Stomach (tissue), 9 donors: ENCODE data around the gene KRTAP5-7. TPM values are rescaled to one million over a fixed set of nuclear protein-coding genes. Genes with fewer than 3 reads are reported as not detected.

Experiments
- DNase-seq, 2 donors: peaks; one replicate each; pipeline versions ENCODE4 v3.0.0 to v3.0.0-alpha.2; 2013 to 2019
- H3K27ac ChIP-seq, 5 donors: fragments of 200-600 bp in 4 of 5; sonication (generic) in 4 of 5; one replicate each; pipeline ENCODE4 v1.5.1; 2013 to 2019; ENCODE audit warnings: mild to moderate bottlenecking in 1 of 5, moderate library complexity in 1 of 5
- H3K27me3 ChIP-seq, 3 donors: fragments of 200-600 bp; sonication (generic); one replicate each; pipeline ENCODE4 v1.5.1; 2017 to 2019; ENCODE audit warnings: mixed run types in 1 of 3
- H3K36me3 ChIP-seq, 4 donors: fragments of 200-600 bp; sonication (generic); 1 replicate in 3 of 4; 2 replicates in 1 of 4; pipeline ENCODE4 v1.5.1; 2016 to 2019
- H3K4me1 ChIP-seq, 4 donors: fragments of 200-600 bp; sonication (generic); one replicate each; pipeline ENCODE4 v1.5.1; 2016 to 2019
- H3K4me3 ChIP-seq, 4 donors: fragments of 200-600 bp; sonication (generic) in 3 of 4; one replicate each; pipeline ENCODE4 v1.5.1; 2016 to 2019; ENCODE audit warnings: mild to moderate bottlenecking in 1 of 4
- H3K9me3 ChIP-seq, 4 donors: fragments of 200-600 bp; sonication (generic); one replicate each; pipeline ENCODE4 v1.5.1; 2016 to 2019
- EP300 ChIP-seq: sonication (generic); formaldehyde crosslinking; IDR thresholded peaks from one replicate; pipeline ENCODE4 v1.6.1; 2017; ENCODE audit warnings: antibody characterized with exemption
- POLR2A ChIP-seq, 4 donors: fragments of 450-650 bp; IDR thresholded peaks; one replicate each; pipeline ENCODE4 v1.6.1; 2016; ENCODE audit warnings: antibody characterized with exemption in 4 of 4, control low read depth in 2 of 4, mild to moderate bottlenecking in 1 of 4, moderate library complexity in 1 of 4
- POLR2AphosphoS5 ChIP-seq, 3 donors: sonication (generic); formaldehyde crosslinking; IDR thresholded peaks; one replicate each; pipeline ENCODE4 v1.6.1; 2016; ENCODE audit warnings: antibody characterized with exemption in 3 of 3
- WGBS, 5 donors: extraction: QIAGEN DNeasy Blood & Tissue Kit in 3 of 5; methylation state at CpG; one replicate each; pipeline versions ENCODE4 v1.1.5 to v1.1.7; 2013 to 2018; 5-methylcytosine and 5-hydroxymethylcytosine counted together
- intact Hi-C: fragments of 100-400 bp; cut with DNase I; formaldehyde crosslinking; loops from one replicate; pipeline ENCODE4 v1.15.1; 2023; ENCODE audit warnings: low total_unique reads
- polyA plus RNA-seq, 3 donors: library from polyadenylated mRNA; stranded (reverse); fragments of 200-250 nt; gene quantifications; one replicate each; pipeline ENCODE4 v1.2.3, GENCODE V29; 2013
- total RNA-seq, 5 donors: library from RNA; depleted of rRNA; stranded (reverse); fragments of >200 nt; gene quantifications; one replicate each; pipeline versions ENCODE4 v1.1.0 to v1.2.3, GENCODE V29; 2014 to 2016
- TF ChIP-seq, protein P1 (sequence below), 7 experiments: fragments of 450-650 bp in 4 of 7; fragments of 200-600 bp in 3 of 7; sonication (generic) in 3 of 7; IDR thresholded peaks; one replicate each; pipeline ENCODE4 v1.5.1; 2016 to 2019; ENCODE audit warnings: antibody characterized with exemption in 7 of 7, control low read depth in 2 of 7, mild to moderate bottlenecking in 1 of 7
- donor health status: healthy with polysubstance abuse.
- donor health status: Bipolar disorder and iron deficiency.
- donor health status: healthy.

The KRTAP5-7 gene
- total and polyA plus RNA-seq, 8 donors, result 0.10 to 4.8 TPM; not detected in 6

DNA sequence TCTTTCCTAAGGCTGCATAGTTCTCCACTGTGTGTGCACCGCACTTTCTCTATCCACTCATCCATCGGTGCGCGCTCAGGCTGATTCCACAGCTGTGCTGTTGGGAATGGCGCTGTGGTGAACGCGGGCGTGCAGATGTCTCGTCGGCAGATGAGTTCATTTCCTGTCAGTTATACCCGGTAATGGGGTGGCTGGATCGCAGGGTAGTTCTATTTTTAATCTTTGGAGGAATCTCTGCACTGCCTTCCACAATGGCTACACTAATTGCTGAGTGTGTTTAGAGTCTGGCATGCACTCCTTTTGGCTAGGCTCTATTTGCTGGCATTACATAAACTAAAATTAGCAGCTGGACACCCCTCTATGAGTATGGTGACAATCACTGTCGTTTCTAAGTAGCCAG, 27.9 kb upstream of the KRTAP5-7 start:
- WGBS, 5 donors, result 79 to 89% (median 82%) methylated on average over 13 of the region's 13 CpGs
- Histone ChIP-seq H3K36me3 (peaks cover 55 to 97% (median 95%) of the 10 kb centered on the region in 4 donors), H3K27me3 (no peaks in the 10 kb centered on the region), H3K9me3 (no peaks in the 10 kb centered on the region), H3K4me3 (no peak overlapping the region), H3K27ac (no peak overlapping the region), H3K4me1 (peaks cover 0 to 4% (median 0%) of the 10 kb centered on the region in 4 donors)
- peak in 1 of 2 donors; percentile 14 for DNase-seq
- TF ChIP-seq POLR2A (IDR thresholded peaks at IDR 0.05) (no peak), POLR2AphosphoS5 (IDR thresholded peaks at IDR 0.05) (no peak), EP300 (no peak)
- TF ChIP-seq, protein P1, sequence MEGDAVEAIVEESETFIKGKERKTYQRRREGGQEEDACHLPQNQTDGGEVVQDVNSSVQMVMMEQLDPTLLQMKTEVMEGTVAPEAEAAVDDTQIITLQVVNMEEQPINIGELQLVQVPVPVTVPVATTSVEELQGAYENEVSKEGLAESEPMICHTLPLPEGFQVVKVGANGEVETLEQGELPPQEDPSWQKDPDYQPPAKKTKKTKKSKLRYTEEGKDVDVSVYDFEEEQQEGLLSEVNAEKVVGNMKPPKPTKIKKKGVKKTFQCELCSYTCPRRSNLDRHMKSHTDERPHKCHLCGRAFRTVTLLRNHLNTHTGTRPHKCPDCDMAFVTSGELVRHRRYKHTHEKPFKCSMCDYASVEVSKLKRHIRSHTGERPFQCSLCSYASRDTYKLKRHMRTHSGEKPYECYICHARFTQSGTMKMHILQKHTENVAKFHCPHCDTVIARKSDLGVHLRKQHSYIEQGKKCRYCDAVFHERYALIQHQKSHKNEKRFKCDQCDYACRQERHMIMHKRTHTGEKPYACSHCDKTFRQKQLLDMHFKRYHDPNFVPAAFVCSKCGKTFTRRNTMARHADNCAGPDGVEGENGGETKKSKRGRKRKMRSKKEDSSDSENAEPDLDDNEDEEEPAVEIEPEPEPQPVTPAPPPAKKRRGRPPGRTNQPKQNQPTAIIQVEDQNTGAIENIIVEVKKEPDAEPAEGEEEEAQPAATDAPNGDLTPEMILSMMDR (IDR thresholded peaks at IDR 0.05), result no peak
- intact Hi-C loops, result no loop called here

GRCh38 chr11:71499546-71499945, 27.5 kb upstream of the KRTAP5-7 start:
- DNase-seq, result peak in 1 of 2 donors; percentile 22
- WGBS, 5 donors, result 87 to 93% (median 89%) methylated on average over 6 of the region's 6 CpGs
- intact Hi-C loops, result no loop called here

DNA sequence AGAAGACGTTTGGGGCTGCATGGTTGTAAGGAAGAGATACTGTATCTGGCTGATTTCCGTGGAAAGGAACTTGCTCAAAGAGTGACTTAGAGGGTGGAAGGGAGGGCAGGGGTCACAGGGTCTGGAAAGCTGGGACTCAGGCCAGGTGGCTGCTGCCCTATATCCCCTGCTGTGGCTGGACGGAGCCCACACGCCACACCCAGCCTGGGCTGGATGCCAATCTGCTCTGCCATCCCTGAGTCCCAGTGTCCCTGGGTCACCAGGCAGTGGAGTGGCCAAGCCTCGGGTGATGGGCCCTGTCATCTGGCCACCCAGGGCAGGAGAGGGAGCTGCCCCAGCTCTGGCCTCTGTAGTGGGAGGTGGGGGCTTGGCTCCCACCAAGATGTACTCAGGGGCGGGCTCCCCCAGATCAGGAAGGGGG, 26.5 kb upstream of the KRTAP5-7 start:
- peak; percentile 20 to 30 for DNase-seq
- Histone ChIP-seq H3K36me3 (peaks cover 51 to 96% (median 91%) of the 10 kb centered on the region in 4 donors), H3K4me1 (peaks cover 0 to 4% (median 0%) of the 10 kb centered on the region in 4 donors)

More at GRCh38 chr11:71499546-71499945, 27.5 kb upstream of the KRTAP5-7 start:
- Histone ChIP-seq H3K4me1 (peaks cover 0 to 4% (median 0%) of the 10 kb centered on the region in 4 donors), H3K27ac (no peak overlapping the region), H3K4me3 (no peak overlapping the region), H3K36me3 (peaks cover 55 to 97% (median 95%) of the 10 kb centered on the region in 4 donors), H3K9me3 (no peaks in the 10 kb centered on the region), H3K27me3 (no peaks in the 10 kb centered on the region)
- TF ChIP-seq, protein P1 (IDR thresholded peaks at IDR 0.05), result no peak
- TF ChIP-seq EP300, result no peak
- TF ChIP-seq POLR2A (IDR thresholded peaks at IDR 0.05), result no peak
- no peak for TF ChIP-seq POLR2AphosphoS5 (IDR thresholded peaks at IDR 0.05)

GRCh38 chr11:71501071-71501985, 25.7 kb upstream of the KRTAP5-7 start:
- Histone ChIP-seq H3K4me3 (no peak overlapping the region), H3K27ac (no peak overlapping the region), H3K9me3 (no peaks in the 10 kb centered on the region), H3K4me1 (peaks cover 0 to 4% (median 0%) of the 10 kb centered on the region in 4 donors), H3K36me3 (peaks cover 44 to 96% (median 91%) of the 10 kb centered on the region in 4 donors), H3K27me3 (no peaks in the 10 kb centered on the region)
- intact Hi-C loops, result no loop called here
- peak in 1 of 2 donors; percentile 21 for DNase-seq
- no peak for TF ChIP-seq POLR2A (IDR thresholded peaks at IDR 0.05)
- TF ChIP-seq POLR2AphosphoS5 (IDR thresholded peaks at IDR 0.05), result no peak
- TF ChIP-seq, protein P1 (IDR thresholded peaks at IDR 0.05), result no peak
- TF ChIP-seq EP300, result no peak
- 92 to 94% (median 93%) methylated on average over 30 of the region's 30 CpGs for WGBS, 5 donors

More for the DNA sequence above, 26.5 kb upstream of the KRTAP5-7 start:
- TF ChIP-seq, protein P1 (IDR thresholded peaks at IDR 0.05), result no peak
- TF ChIP-seq EP300, result no peak
- no peak for TF ChIP-seq POLR2AphosphoS5 (IDR thresholded peaks at IDR 0.05)
- TF ChIP-seq POLR2A (IDR thresholded peaks at IDR 0.05), result no peak
- Histone ChIP-seq H3K27ac (no peak overlapping the region), H3K9me3 (no peaks in the 10 kb centered on the region), H3K27me3 (no peaks in the 10 kb centered on the region), H3K4me3 (no peak overlapping the region)
- WGBS, 5 donors, result 36 to 62% (median 43%) methylated on average over 4 to 6 of the region's 6 CpGs
- intact Hi-C loops, result no loop called here
